NCI-H187 treated with DMSO at 0.1 percent for 48 hours (cell line): Measurements from ENCODE around the gene PFKFB3.
"Not testable (repeated sequence)": the region's sequence is repeated elsewhere in the genome, so short reads cannot be mapped to it uniquely, and the experiment has no call there.

ENCODE experiments used
- DNase-seq: peaks from one replicate; lab custom pipeline; 2025; lab: John Stamatoyannopoulos, UW

The PFKFB3 gene

GRCh38 chr10:6202684-6203330 lies at the start of gene PFKFB3:
Gene PFKFB3, plus strand, starts transcription at chr10:6202932. Its CDS starts 329 bp downstream, at chr10:6203261.
- no peak for DNase-seq

GRCh38 chr10:6153845-6154244 lies 48.9 kb upstream of the PFKFB3 start:
- no peak for DNase-seq

GRCh38 chr10:6154566-6154965 lies 48.2 kb upstream of the PFKFB3 start:
- no peak for DNase-seq

- no peak for DNase-seq
Observed at GRCh38 chr10:6158276-6158675, 44.5 kb upstream of the PFKFB3 start.

- no peak for DNase-seq
Observed at GRCh38 chr10:6161921-6162320, 40.8 kb upstream of the PFKFB3 start.

- no peak for DNase-seq
Observed at GRCh38 chr10:6162589-6163356, 40.0 kb upstream of the PFKFB3 start.

- no peak for DNase-seq
Observed at GRCh38 chr10:6163364-6164270, 39.1 kb upstream of the PFKFB3 start.

GRCh38 chr10:6164271-6165095 lies 38.2 kb upstream of the PFKFB3 start:
- no peak for DNase-seq

- no peak for DNase-seq
Observed at GRCh38 chr10:6165221-6165725, 37.5 kb upstream of the PFKFB3 start.

GRCh38 chr10:6165933-6166332 lies 36.8 kb upstream of the PFKFB3 start:
- not testable (repeated sequence) for DNase-seq

- no peak for DNase-seq
Observed at GRCh38 chr10:6167456-6167855, 35.3 kb upstream of the PFKFB3 start.

GRCh38 chr10:6168084-6168483 lies 34.6 kb upstream of the PFKFB3 start:
- DNase-seq: no peak

GRCh38 chr10:6170638-6171037 lies 32.1 kb upstream of the PFKFB3 start:
- no peak for DNase-seq

- no peak for DNase-seq
Observed at GRCh38 chr10:6171881-6172695, 30.6 kb upstream of the PFKFB3 start.

GRCh38 chr10:6173203-6173602 lies 29.5 kb upstream of the PFKFB3 start:
- DNase-seq: no peak

GRCh38 chr10:6174201-6174874 lies 28.4 kb upstream of the PFKFB3 start:
- DNase-seq: no peak

- DNase-seq: no peak
Observed at GRCh38 chr10:6175329-6176055, 27.2 kb upstream of the PFKFB3 start.

GRCh38 chr10:6176691-6177231 lies 26.0 kb upstream of the PFKFB3 start:
- DNase-seq: no peak

- no peak for DNase-seq
Observed at GRCh38 chr10:6177880-6178281, 24.9 kb upstream of the PFKFB3 start.
